H9 (cell line): ENCODE data around the gene DMRT1. TPM values are rescaled to one million over a fixed set of nuclear protein-coding genes. Genes with fewer than 3 reads are reported as not detected.

ENCODE experiments used
- DNase-seq: peaks from one replicate; pipeline ENCODE4 v3.0.0-alpha.2; 2017
- H2AFZ ChIP-seq: one replicate; pipeline ENCODE4 v1.6.1; 2013; ENCODE audit warnings: mild to moderate bottlenecking, low read length, control low read depth, moderate library complexity
- H2AK5ac ChIP-seq: 2 replicates; pipeline ENCODE4 v1.6.1; 2013; ENCODE audit warnings: low read length, control low read depth, mixed read lengths; ENCODE audit not compliant: insufficient read length
- H2BK120ac ChIP-seq: one replicate; pipeline ENCODE4 v1.6.1; 2013; ENCODE audit warnings: low read depth, mild to moderate bottlenecking, low read length, control low read depth, inconsistent platforms; ENCODE audit not compliant: poor library complexity, severe bottlenecking
- H2BK12ac ChIP-seq: 2 replicates; pipeline ENCODE4 v1.6.1; 2013; ENCODE audit warnings: low read length, control low read depth, mixed read lengths, low read depth; ENCODE audit not compliant: insufficient read length
- H2BK15ac ChIP-seq: 2 replicates; pipeline ENCODE4 v1.6.1; 2013; ENCODE audit warnings: low read depth, low read length, control low read depth
- H2BK20ac ChIP-seq: one replicate; pipeline ENCODE4 v1.6.1; 2013; ENCODE audit warnings: low read depth, mild to moderate bottlenecking, low read length, control low read depth, inconsistent platforms; ENCODE audit not compliant: poor library complexity, severe bottlenecking
- H2BK5ac ChIP-seq: 2 replicates; pipeline ENCODE4 v1.6.1; 2013; ENCODE audit warnings: low read length, control low read depth, mixed read lengths; ENCODE audit not compliant: insufficient read length
- H3K14ac ChIP-seq: 2 replicates; pipeline ENCODE4 v1.6.1; 2013; ENCODE audit warnings: low read length, control low read depth; ENCODE audit not compliant: insufficient read depth
- H3K18ac ChIP-seq: 2 replicates; pipeline ENCODE4 v1.6.1; 2013; ENCODE audit warnings: low read depth, mild to moderate bottlenecking, mixed read lengths, low read length, control low read depth; ENCODE audit not compliant: insufficient read length
- H3K23ac ChIP-seq: 2 replicates; pipeline ENCODE4 v1.6.1; 2013; ENCODE audit warnings: low read length, control low read depth, mixed read lengths, low read depth; ENCODE audit not compliant: insufficient read length
- H3K23me2 ChIP-seq: 2 replicates; pipeline ENCODE4 v1.6.1; 2013; ENCODE audit warnings: low read depth, mild to moderate bottlenecking, mixed read lengths, low read length, control low read depth; ENCODE audit not compliant: insufficient read length, poor library complexity, severe bottlenecking
- H3K27ac ChIP-seq: 2 replicates; pipeline ENCODE4 v1.5.1; 2013; ENCODE audit warnings: low read length, control low read depth, mixed read lengths, low read depth; ENCODE audit not compliant: insufficient read length
- H3K27me3 ChIP-seq: 2 replicates; pipeline ENCODE4 v1.6.1; 2013; ENCODE audit warnings: low read length, control low read depth, inconsistent platforms; ENCODE audit not compliant: insufficient read depth
- H3K4ac ChIP-seq: 2 replicates; pipeline ENCODE4 v1.6.1; 2013; ENCODE audit warnings: low read depth, mild to moderate bottlenecking, control low read depth, inconsistent platforms, low read length, moderate library complexity
- H3K4me1 ChIP-seq: 2 replicates; pipeline ENCODE4 v1.6.1; 2013; ENCODE audit warnings: low read length, control low read depth, inconsistent platforms; ENCODE audit not compliant: insufficient read depth
- H3K4me2 ChIP-seq: 2 replicates; pipeline ENCODE4 v1.6.1; 2013; ENCODE audit warnings: low read length, control low read depth, mixed read lengths; ENCODE audit not compliant: insufficient read length, insufficient read depth
- H3K56ac ChIP-seq: 2 replicates; pipeline ENCODE4 v1.6.1; 2013; ENCODE audit warnings: low read depth, mild to moderate bottlenecking, mixed read lengths, low read length, control low read depth; ENCODE audit not compliant: insufficient read length
- H3K79me1 ChIP-seq: 2 replicates; pipeline ENCODE4 v1.6.1; 2013; ENCODE audit warnings: low read depth, mild to moderate bottlenecking, moderate library complexity, low read length, control low read depth, inconsistent platforms; ENCODE audit not compliant: insufficient read depth, poor library complexity, severe bottlenecking
- H3K79me2 ChIP-seq: 2 replicates; pipeline ENCODE4 v1.6.1; 2013; ENCODE audit warnings: low read length, control low read depth, inconsistent platforms; ENCODE audit not compliant: insufficient read depth
- H3K9ac ChIP-seq: 2 replicates; pipeline ENCODE4 v1.6.1; 2013; ENCODE audit warnings: low read length, control low read depth, mixed read lengths; ENCODE audit not compliant: insufficient read length; ENCODE audit errors: extremely low read depth
- H3K9me3 ChIP-seq: one replicate; pipeline ENCODE4 v1.6.1; 2013; ENCODE audit warnings: low read depth, low read length, inconsistent platforms; ENCODE audit not compliant: control insufficient read depth
- H3T11ph ChIP-seq: one replicate; pipeline ENCODE4 v1.6.1; 2013; ENCODE audit warnings: mild to moderate bottlenecking, low read length, control low read depth, inconsistent platforms
- H4K20me1 ChIP-seq: one replicate; pipeline ENCODE4 v1.6.1; 2013; ENCODE audit not compliant: control insufficient read depth, insufficient read length, insufficient read depth
- H4K5ac ChIP-seq: 2 replicates; pipeline ENCODE4 v1.6.1; 2013; ENCODE audit warnings: low read depth, mild to moderate bottlenecking, mixed read lengths, low read length, control low read depth; ENCODE audit not compliant: insufficient read length
- H4K8ac ChIP-seq: replicated peaks from 2 replicates; pipeline ENCODE4 v1.6.1; 2013; ENCODE audit warnings: low read length, control low read depth, mixed read lengths, low read depth; ENCODE audit not compliant: insufficient read length
- H4K91ac ChIP-seq: 2 replicates; pipeline ENCODE4 v1.6.1; 2013; ENCODE audit warnings: low read depth, mild to moderate bottlenecking, moderate library complexity, mixed read lengths, low read length, control low read depth; ENCODE audit not compliant: insufficient read length
- H3K27ac Mint-ChIP-seq, 3 experiments: 2 replicates in 2 of 3; 3 replicates in 1 of 3; pipeline ENCODE4 v1.8.0; 2020 to 2021; ENCODE audit warnings: mixed read lengths in 3 of 3, mild to moderate bottlenecking in 1 of 3, moderate library complexity in 1 of 3
- H3K27me3 Mint-ChIP-seq: 2 replicates; pipeline ENCODE4 v1.8.0; 2021; ENCODE audit warnings: low read depth, mild to moderate bottlenecking, moderate library complexity, mixed read lengths
- H3K36me3 Mint-ChIP-seq, 3 experiments: 2 replicates in 2 of 3; 3 replicates in 1 of 3; pipeline ENCODE4 v1.8.0; 2020 to 2021; ENCODE audit warnings: low read depth in 3 of 3, mixed read lengths in 3 of 3; ENCODE audit not compliant: insufficient read depth in 1 of 3
- H3K4me1 Mint-ChIP-seq, 2 experiments: 2 replicates each; pipeline ENCODE4 v1.8.0; 2020; ENCODE audit warnings: mixed read lengths in 2 of 2
- H3K4me3 Mint-ChIP-seq, 2 experiments: 2 replicates in 1 of 2; 3 replicates in 1 of 2; pipeline ENCODE4 v1.8.0; 2020 to 2021; ENCODE audit warnings: mild to moderate bottlenecking in 2 of 2, mixed read lengths in 2 of 2, moderate library complexity in 1 of 2
- H3K9me3 Mint-ChIP-seq, 2 experiments: 2 replicates in 1 of 2; 3 replicates in 1 of 2; pipeline ENCODE4 v1.8.0; 2020; ENCODE audit warnings: mild to moderate bottlenecking in 2 of 2, mixed read lengths in 2 of 2, moderate library complexity in 1 of 2
- WGBS: extraction: QIAGEN DNeasy Blood & Tissue Kit; methylation state at CpG from one replicate; pipeline ENCODE4 v1.1.7; 2013; ENCODE audit warnings: missing lambda C conversion rate, low lambda C conversion rate, mixed read lengths; ENCODE audit not compliant: insufficient read length; ENCODE audit errors: extremely low coverage; 5-methylcytosine and 5-hydroxymethylcytosine counted together
- total RNA-seq: library from RNA; stranded (reverse); gene quantifications from 2 replicates; pipeline ENCODE4 v1.2.1, GENCODE V29; 2021
- TF ChIP-seq, protein P1 (sequence below): fragments of 200-600 bp; sonication (generic); conservative IDR thresholded peaks from 3 replicates; pipeline ENCODE4 v1.8.0; 2021; ENCODE audit warnings: antibody characterized with exemption, mild to moderate bottlenecking

DMRT1 gene
- total RNA-seq, 1 experiment from 2014 or later, result not detected

DNA sequence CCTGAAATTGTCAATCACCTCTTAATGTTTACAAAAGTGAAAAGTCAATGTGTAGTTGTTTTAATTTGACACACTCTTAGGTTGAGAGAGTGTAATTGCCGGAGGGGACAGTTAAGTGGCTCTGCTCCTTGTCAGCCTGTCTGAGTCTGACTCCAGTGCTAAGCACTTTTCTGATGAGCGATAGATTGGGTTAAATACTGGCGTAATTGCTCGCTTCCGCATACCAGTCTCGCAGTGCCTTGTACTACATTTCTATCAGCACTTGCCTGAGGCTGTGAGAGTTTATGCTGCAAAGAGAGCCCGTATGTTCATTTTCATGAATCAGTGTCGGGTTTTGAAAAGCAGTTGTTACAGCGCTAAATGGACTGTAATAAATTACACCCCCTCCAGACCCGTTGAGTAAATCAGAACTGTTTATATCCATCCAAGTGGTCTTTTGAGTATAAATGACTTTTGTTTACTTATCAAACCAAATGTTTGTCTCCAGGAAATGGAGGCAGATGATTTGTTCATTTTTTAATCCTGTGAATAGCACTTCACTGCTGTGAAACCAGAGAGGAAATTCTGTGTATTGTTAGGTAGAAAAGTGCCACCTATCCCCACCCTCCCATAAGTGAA is 94.0 kb downstream of the DMRT1 start:
- no peak overlapping the region for H3K18ac ChIP-seq
- no peak overlapping the region for H2BK12ac ChIP-seq
- no peaks in the 10 kb centered on the region for H3K79me1 ChIP-seq
- DNase-seq, result no peak
- no peaks in the 10 kb centered on the region for H3K4me1 Mint-ChIP-seq
- no peak overlapping the region for H2AFZ ChIP-seq
- no CpG with 5 or more reads among the region's 10 CpGs for WGBS
- TF ChIP-seq, protein P1, sequence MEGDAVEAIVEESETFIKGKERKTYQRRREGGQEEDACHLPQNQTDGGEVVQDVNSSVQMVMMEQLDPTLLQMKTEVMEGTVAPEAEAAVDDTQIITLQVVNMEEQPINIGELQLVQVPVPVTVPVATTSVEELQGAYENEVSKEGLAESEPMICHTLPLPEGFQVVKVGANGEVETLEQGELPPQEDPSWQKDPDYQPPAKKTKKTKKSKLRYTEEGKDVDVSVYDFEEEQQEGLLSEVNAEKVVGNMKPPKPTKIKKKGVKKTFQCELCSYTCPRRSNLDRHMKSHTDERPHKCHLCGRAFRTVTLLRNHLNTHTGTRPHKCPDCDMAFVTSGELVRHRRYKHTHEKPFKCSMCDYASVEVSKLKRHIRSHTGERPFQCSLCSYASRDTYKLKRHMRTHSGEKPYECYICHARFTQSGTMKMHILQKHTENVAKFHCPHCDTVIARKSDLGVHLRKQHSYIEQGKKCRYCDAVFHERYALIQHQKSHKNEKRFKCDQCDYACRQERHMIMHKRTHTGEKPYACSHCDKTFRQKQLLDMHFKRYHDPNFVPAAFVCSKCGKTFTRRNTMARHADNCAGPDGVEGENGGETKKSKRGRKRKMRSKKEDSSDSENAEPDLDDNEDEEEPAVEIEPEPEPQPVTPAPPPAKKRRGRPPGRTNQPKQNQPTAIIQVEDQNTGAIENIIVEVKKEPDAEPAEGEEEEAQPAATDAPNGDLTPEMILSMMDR, result no peak
- peaks cover 3 to 17% (median 7%) of the 10 kb centered on the region in 3 experiments; a peak in 6 of 7 replicates for H3K36me3 Mint-ChIP-seq
- peaks cover 15% of the 10 kb centered on the region for H3K27me3 Mint-ChIP-seq
- H2BK15ac ChIP-seq, result no peak overlapping the region
- no peak overlapping the region for H3K27ac Mint-ChIP-seq
- H3K23ac ChIP-seq, result no peak overlapping the region
- H3K9ac ChIP-seq, result no peak overlapping the region
- H4K20me1 ChIP-seq, result no peaks in the 10 kb centered on the region
- H3K4me1 ChIP-seq, result no peaks in the 10 kb centered on the region
- H4K8ac ChIP-seq, result no peak overlapping the region
- H3K4ac ChIP-seq, result no peak overlapping the region
- H2AK5ac ChIP-seq, result no peak overlapping the region
- no peak overlapping the region for H3K27ac ChIP-seq
- H3K14ac ChIP-seq, result no peak overlapping the region
- H4K91ac ChIP-seq, result no peak overlapping the region
- no peak overlapping the region for H2BK5ac ChIP-seq
- no peaks in the 10 kb centered on the region for H3K27me3 ChIP-seq
- no peak overlapping the region for H3K4me3 Mint-ChIP-seq
- no peak overlapping the region for H3K56ac ChIP-seq
- no peak overlapping the region for H3K4me2 ChIP-seq
- H3K9me3 Mint-ChIP-seq, result peaks cover 20 to 25% of the 10 kb centered on the region in 2 experiments
- H2BK120ac ChIP-seq, result no peak overlapping the region
- no peak overlapping the region for H4K5ac ChIP-seq
- no peak overlapping the region for H3T11ph ChIP-seq
- H3K23me2 ChIP-seq, result no peaks in the 10 kb centered on the region
- no peaks in the 10 kb centered on the region for H3K9me3 ChIP-seq
- H3K79me2 ChIP-seq, result no peaks in the 10 kb centered on the region
- no peak overlapping the region for H2BK20ac ChIP-seq
